CD4-positive, alpha-beta T cell treated with Interleukin-6 at 100 ng/mL for 8 hours (primary cell): ENCODE data around the gene DDO.
"Not testable (repeated sequence)": the region's sequence is repeated elsewhere in the genome, so short reads cannot be mapped to it uniquely, and the experiment has no call there.

Experiments
- DNase-seq: peaks from one replicate; pipeline ENCODE4 v3.0.0-alpha.2; 2020; ENCODE audit warnings: mixed read lengths, low spot score

The DDO gene

GRCh38 chr6:110366975-110367374, 48.4 kb downstream of the DDO start:
- DNase-seq, result no peak

GRCh38 chr6:110366256-110366655, 49.1 kb downstream of the DDO start:
- no peak for DNase-seq

- DNase-seq, result no peak
Measured at GRCh38 chr6:110364364-110365105, 50.8 kb downstream of the DDO start.

DNA sequence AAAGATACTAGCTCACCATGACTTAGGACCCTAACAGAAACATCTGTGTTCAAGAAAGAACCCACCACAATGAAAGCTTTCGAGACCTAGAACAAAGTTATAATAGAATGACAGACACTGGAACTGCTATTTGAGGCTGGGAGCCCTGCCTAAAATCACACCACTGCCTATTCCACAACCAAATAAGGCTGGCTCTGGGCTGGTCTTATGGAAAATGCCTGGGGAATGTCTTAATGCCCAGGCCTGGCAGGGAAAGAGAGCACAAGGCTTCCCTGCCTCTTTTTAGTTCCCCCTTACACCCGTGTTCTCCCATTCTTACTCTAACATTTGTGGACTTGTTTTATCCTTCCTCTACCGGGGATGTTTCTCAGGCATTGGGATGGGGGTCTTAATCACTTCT, 51.6 kb downstream of the DDO start:
- DNase-seq, result no peak

DNA sequence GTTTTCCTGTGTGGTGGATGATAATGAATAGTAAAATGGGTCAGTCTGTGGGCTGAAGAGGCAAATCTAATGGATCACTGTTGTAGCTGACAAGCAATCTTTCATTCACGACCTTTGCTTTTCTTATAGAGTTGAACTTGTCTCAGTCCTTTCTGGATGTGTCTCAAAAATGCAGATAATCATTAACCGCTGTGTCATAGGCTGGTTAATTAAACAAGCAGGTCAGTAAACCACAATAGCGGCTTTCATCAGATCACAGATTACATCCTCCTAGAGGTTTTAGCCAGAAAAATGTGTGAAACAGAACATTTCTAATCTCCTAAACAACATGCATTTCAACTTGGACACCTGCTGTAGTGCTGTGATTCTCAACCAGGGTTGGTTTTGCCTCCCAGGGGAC, 54.7 kb downstream of the DDO start:
- DNase-seq, result no peak

DNA sequence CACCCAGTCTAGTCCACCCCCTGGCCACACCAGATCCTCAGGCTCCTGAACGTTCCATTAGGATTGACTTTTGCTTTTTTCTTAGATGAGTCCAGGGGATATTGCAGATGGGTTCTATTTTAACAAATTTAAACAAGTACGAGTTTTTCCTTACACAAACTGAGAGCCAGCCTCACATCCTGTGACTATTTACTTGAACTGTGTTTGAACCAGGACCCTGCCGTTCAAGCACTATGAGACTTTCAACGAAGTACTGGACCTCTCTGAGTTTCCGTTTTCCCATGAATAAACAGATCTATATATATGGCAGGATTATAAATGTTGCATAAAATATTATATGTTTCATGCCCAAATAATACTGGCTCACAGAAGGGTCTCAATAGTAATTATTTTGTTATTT, 55.8 kb downstream of the DDO start:
- no peak for DNase-seq

- DNase-seq, result no peak
Measured at GRCh38 chr6:110358553-110359160, 56.7 kb downstream of the DDO start.

GRCh38 chr6:110357664-110358552, 57.5 kb downstream of the DDO start, which contains the start of gene METTL24:
Gene METTL24, minus strand, starts transcription at chr6:110358349. Its CDS starts 77 bp downstream, at chr6:110358272.
- no peak for DNase-seq

DNA sequence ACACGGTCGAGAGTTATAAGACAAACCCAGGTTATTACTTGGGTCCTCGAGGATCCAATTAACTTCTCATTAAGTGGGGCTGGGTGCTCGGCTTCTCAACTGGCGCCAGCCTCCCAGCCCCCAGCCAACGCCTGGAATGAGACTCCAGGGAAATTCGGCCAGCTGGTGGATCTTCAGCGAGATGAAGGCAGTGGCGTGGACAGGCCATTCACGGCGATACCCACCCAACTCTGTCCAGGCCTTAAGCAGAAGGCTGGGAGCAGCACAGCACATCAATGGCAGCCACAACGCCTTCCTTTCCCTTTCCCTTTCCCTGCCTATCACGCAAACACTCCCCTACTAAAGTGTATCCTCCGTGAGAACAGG, 58.1 kb downstream of the DDO start:
- DNase-seq, result no peak

DNA sequence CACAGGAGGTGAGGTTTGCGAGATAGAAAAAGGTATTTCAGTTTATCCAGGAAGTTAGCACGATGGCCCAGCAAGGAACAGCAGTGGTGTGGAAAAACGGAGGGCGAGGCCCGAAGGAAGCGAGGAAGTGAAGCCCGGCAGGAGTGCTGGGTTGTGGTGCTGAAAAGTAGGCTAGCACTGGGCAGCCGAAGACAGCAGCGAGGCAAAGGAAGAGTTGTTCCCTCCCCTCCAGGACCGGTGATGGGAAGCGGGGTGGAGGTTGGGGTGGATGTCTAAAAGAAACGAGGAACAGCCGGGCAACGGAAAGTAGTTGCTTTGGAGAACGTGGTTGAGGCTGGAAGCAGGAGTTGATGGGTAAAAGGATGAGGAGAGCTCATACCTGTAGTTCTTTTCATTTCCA, 58.6 kb downstream of the DDO start:
- no peak for DNase-seq

DNA sequence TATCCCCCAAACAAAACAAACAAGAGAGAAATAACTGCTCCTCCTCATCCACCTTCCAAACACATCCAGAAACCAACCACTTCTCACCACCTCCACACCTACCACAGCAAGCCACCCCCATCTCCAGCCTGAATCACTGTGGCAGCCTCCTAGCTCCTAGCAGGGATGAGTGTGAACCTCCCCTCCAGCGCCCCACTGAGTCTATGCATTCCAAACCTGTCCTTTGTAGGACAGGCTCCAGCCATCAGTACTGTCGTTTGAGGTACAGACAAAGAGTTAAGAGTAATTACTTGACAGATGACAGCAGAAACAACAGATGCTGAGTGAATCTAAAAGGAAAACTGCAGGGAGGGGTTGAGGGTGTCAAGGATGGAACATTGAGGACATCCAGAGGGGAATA, 59.6 kb downstream of the DDO start:
- no peak for DNase-seq

DNA sequence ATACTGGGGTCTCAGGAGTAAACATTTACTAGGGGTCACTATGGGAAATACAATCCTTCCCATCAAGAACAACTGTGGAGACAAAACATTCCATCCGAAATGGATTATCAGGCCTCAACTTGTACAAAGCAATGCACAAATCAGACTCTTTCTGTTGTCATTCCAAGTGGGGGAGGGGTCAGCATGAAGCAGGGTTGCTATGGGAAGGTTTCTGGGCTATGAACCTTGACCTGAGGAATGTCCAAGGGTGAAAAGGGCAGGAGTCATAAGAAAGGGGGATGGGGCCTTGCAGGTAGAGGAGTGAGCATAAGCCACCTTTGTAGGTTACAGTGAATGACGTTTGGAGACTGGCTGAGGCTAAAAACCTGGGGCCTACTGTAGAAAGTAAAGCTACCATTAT, 60.4 kb downstream of the DDO start:
- DNase-seq, result no peak

- DNase-seq, result no peak
Measured at GRCh38 chr6:110354153-110354552, 61.2 kb downstream of the DDO start.

GRCh38 chr6:110353457-110354001, 61.8 kb downstream of the DDO start:
- DNase-seq, result no peak

GRCh38 chr6:110352563-110353262, 62.7 kb downstream of the DDO start:
- no peak for DNase-seq

DNA sequence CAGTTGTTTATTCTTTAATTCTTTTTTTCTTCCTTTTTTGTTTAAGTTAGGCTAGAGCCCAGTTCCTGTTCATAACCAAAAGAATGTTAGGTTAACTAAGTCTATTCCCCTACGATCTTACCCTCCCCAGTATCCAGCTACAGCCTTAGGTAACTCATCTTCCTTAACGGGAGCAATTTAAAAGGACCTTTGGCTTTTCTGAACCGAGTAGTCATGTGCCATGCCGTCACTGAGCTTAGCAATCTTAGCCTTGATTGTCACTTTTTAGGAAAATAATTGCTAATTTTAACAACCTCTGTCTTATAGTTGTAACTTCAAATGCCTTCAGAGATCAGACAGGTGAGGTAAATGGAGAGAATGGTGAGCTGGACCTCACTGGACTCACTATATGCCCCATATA, 63.4 kb downstream of the DDO start:
- DNase-seq, result no peak

GRCh38 chr6:110351546-110351945, 63.8 kb downstream of the DDO start:
- no peak for DNase-seq

- DNase-seq, result not testable (repeated sequence)
Measured at GRCh38 chr6:110350593-110350992, 64.8 kb downstream of the DDO start.

GRCh38 chr6:110348961-110349690, 66.2 kb downstream of the DDO start:
- no peak for DNase-seq

GRCh38 chr6:110345025-110345424, 70.3 kb downstream of the DDO start:
- no peak for DNase-seq

DNA sequence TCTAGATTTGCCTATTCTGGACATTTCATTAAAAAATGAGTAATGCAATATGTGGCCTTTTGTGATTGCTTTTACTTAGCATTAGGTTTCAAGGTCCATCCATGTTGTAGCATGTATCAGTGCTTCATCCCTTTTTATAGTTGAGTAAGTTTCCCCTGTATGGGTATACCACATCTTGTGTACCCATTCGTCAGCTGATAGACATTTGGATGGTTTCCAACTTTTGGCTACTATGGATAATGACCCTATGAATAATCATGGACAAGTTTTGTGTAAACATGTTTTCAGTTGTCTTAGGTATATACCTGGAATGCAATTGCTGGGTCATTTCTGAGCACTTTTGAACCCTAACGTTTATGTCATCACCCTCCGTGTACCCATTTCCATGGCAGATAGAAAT, 72.6 kb downstream of the DDO start:
- DNase-seq, result no peak
